ENCODE results near the gene ZPLD1. TPM values are rescaled to one million over a fixed set of nuclear protein-coding genes. Genes with fewer than 3 reads are reported as not detected.

ZPLD1 gene
- total and polyA plus RNA-seq, 5 experiments from 2014 or later = not detected

GRCh38 chr3:102444101-102444500 lies 9.3 kb downstream of the ZPLD1 start:
- no peak overlapping the region for H3K27ac Mint-ChIP-seq
- POLR2A ChIA-PET = no interaction called here
- no peaks in the 10 kb centered on the region for H3K9me3 Mint-ChIP-seq
- H3K4me1 Mint-ChIP-seq = no peaks in the 10 kb centered on the region
- no peaks in the 10 kb centered on the region for H3K27me3 Mint-ChIP-seq
- no peak overlapping the region for H3K4me3 Mint-ChIP-seq
- ATAC-seq (no peak), DNase-seq (no peak)
- no peaks in the 10 kb centered on the region for H3K36me3 Mint-ChIP-seq

GRCh38 chr3:102447272-102447671 lies 12.5 kb downstream of the ZPLD1 start:
- no peaks in the 10 kb centered on the region for H3K9me3 Mint-ChIP-seq
- POLR2A ChIA-PET = no interaction called here

GRCh38 chr3:102449341-102449740 lies 14.5 kb downstream of the ZPLD1 start:
- no peaks in the 10 kb centered on the region for H3K36me3 Mint-ChIP-seq
- no peak for ATAC-seq

More at GRCh38 chr3:102447272-102447671, 12.5 kb downstream of the ZPLD1 start:
- DNase-seq (no peak), ATAC-seq (no peak)
- no peak overlapping the region for H3K4me3 Mint-ChIP-seq
- no peaks in the 10 kb centered on the region for H3K36me3 Mint-ChIP-seq
- no peaks in the 10 kb centered on the region for H3K4me1 Mint-ChIP-seq
- no peak overlapping the region for H3K27ac Mint-ChIP-seq
- H3K27me3 Mint-ChIP-seq = peaks cover 0 to 4% (median 0%) of the 10 kb centered on the region in 5 donors

GRCh38 chr3:102449930-102450329 lies 15.1 kb downstream of the ZPLD1 start:
- Mint-ChIP-seq H3K27ac (no peak overlapping the region), H3K36me3 (no peaks in the 10 kb centered on the region), H3K4me3 (no peak overlapping the region), H3K9me3 (no peaks in the 10 kb centered on the region), H3K27me3 (peaks cover 0 to 4% (median 0%) of the 10 kb centered on the region in 5 donors), H3K4me1 (no peaks in the 10 kb centered on the region)
- POLR2A ChIA-PET = no interaction called here
- no peak for DNase-seq
- ATAC-seq = no peak

More at GRCh38 chr3:102449341-102449740, 14.5 kb downstream of the ZPLD1 start:
- no peaks in the 10 kb centered on the region for H3K9me3 Mint-ChIP-seq
- H3K4me3 Mint-ChIP-seq = no peak overlapping the region
- no peak overlapping the region for H3K27ac Mint-ChIP-seq
- no peaks in the 10 kb centered on the region for H3K4me1 Mint-ChIP-seq
- POLR2A ChIA-PET = no interaction called here
- peaks cover 0 to 4% (median 0%) of the 10 kb centered on the region in 5 donors for H3K27me3 Mint-ChIP-seq
- DNase-seq = no peak

GRCh38 chr3:102450976-102451375 lies 16.2 kb downstream of the ZPLD1 start:
- POLR2A ChIA-PET = no interaction called here
- Mint-ChIP-seq H3K4me1 (no peaks in the 10 kb centered on the region), H3K27ac (no peak overlapping the region), H3K9me3 (no peaks in the 10 kb centered on the region), H3K4me3 (no peak overlapping the region), H3K27me3 (peaks cover 0 to 6% (median 0%) of the 10 kb centered on the region in 5 donors), H3K36me3 (no peaks in the 10 kb centered on the region)
- ATAC-seq (no peak), DNase-seq (no peak)

GRCh38 chr3:102451543-102451942 lies 16.7 kb downstream of the ZPLD1 start:
- Mint-ChIP-seq H3K9me3 (no peaks in the 10 kb centered on the region), H3K4me1 (no peaks in the 10 kb centered on the region), H3K4me3 (no peak overlapping the region), H3K27me3 (peaks cover 0 to 8% (median 3%) of the 10 kb centered on the region in 5 donors), H3K27ac (no peak overlapping the region), H3K36me3 (no peaks in the 10 kb centered on the region)
- POLR2A ChIA-PET = no interaction called here
- DNase-seq = no peak
- ATAC-seq = no peak

- no peaks in the 10 kb centered on the region for H3K4me1 Mint-ChIP-seq
- DNase-seq (no peak), ATAC-seq (no peak)
- POLR2A ChIA-PET = no interaction called here
- no peak overlapping the region for H3K4me3 Mint-ChIP-seq
- no peaks in the 10 kb centered on the region for H3K9me3 Mint-ChIP-seq
- no peak overlapping the region for H3K27ac Mint-ChIP-seq
- peaks cover 0 to 10% (median 5%) of the 10 kb centered on the region in 5 donors for H3K27me3 Mint-ChIP-seq
- H3K36me3 Mint-ChIP-seq = no peaks in the 10 kb centered on the region
These were observed 19.4 kb downstream of the ZPLD1 start for GRCh38 chr3:102454181-102454580.

GRCh38 chr3:102457644-102458043 lies 22.8 kb downstream of the ZPLD1 start:
- no peak overlapping the region for H3K4me3 Mint-ChIP-seq
- DNase-seq (no peak), ATAC-seq (no peak)
- POLR2A ChIA-PET = no interaction called here
- no peaks in the 10 kb centered on the region for H3K4me1 Mint-ChIP-seq
- peaks cover 0 to 15% (median 4%) of the 10 kb centered on the region in 5 donors for H3K27me3 Mint-ChIP-seq
- no peaks in the 10 kb centered on the region for H3K36me3 Mint-ChIP-seq
- H3K27ac Mint-ChIP-seq = no peak overlapping the region
- no peaks in the 10 kb centered on the region for H3K9me3 Mint-ChIP-seq

- Mint-ChIP-seq H3K4me1 (no peaks in the 10 kb centered on the region), H3K27me3 (peaks cover 2 to 27% (median 13%) of the 10 kb centered on the region in 5 donors), H3K36me3 (no peaks in the 10 kb centered on the region), H3K9me3 (no peaks in the 10 kb centered on the region), H3K27ac (no peak overlapping the region), H3K4me3 (no peak overlapping the region)
- no peak for DNase-seq
- POLR2A ChIA-PET = no interaction called here
- no peak for ATAC-seq
These were observed 25.8 kb downstream of the ZPLD1 start for GRCh38 chr3:102460579-102460978.

- POLR2A ChIA-PET = no interaction called here
- ATAC-seq = no peak
- DNase-seq = no peak
- Mint-ChIP-seq H3K4me3 (no peak overlapping the region), H3K36me3 (no peaks in the 10 kb centered on the region), H3K27ac (no peak overlapping the region), H3K9me3 (no peaks in the 10 kb centered on the region), H3K27me3 (peaks cover 6 to 29% (median 14%) of the 10 kb centered on the region in 5 donors), H3K4me1 (no peaks in the 10 kb centered on the region)
These were observed 29.4 kb downstream of the ZPLD1 start for GRCh38 chr3:102464261-102464660.

- Mint-ChIP-seq H3K36me3 (no peaks in the 10 kb centered on the region), H3K4me1 (no peaks in the 10 kb centered on the region), H3K9me3 (no peaks in the 10 kb centered on the region), H3K4me3 (no peak overlapping the region), H3K27ac (no peak overlapping the region), H3K27me3 (peaks cover 9 to 29% (median 17%) of the 10 kb centered on the region in 5 donors)
- ATAC-seq (no peak), DNase-seq (no peak)
- POLR2A ChIA-PET = no interaction called here
These were observed 31.2 kb downstream of the ZPLD1 start for GRCh38 chr3:102466001-102466400.

- POLR2A ChIA-PET = no interaction called here
- DNase-seq (no peak), ATAC-seq (no peak)
- Mint-ChIP-seq H3K27me3 (peaks cover 6 to 14% (median 7%) of the 10 kb centered on the region in 5 donors), H3K9me3 (no peaks in the 10 kb centered on the region), H3K27ac (no peak overlapping the region), H3K36me3 (no peaks in the 10 kb centered on the region), H3K4me1 (no peaks in the 10 kb centered on the region), H3K4me3 (no peak overlapping the region)
These were observed 35.3 kb downstream of the ZPLD1 start for GRCh38 chr3:102470066-102470465.

GRCh38 chr3:102471001-102471400 lies 36.2 kb downstream of the ZPLD1 start:
- Mint-ChIP-seq H3K9me3 (no peaks in the 10 kb centered on the region), H3K4me3 (no peak overlapping the region), H3K4me1 (no peaks in the 10 kb centered on the region), H3K27me3 (peaks cover 3 to 8% (median 6%) of the 10 kb centered on the region in 5 donors), H3K27ac (no peak overlapping the region), H3K36me3 (no peaks in the 10 kb centered on the region)
- DNase-seq (no peak), ATAC-seq (no peak)
- POLR2A ChIA-PET = no interaction called here

GRCh38 chr3:102471491-102471890 lies 36.7 kb downstream of the ZPLD1 start:
- H3K36me3 Mint-ChIP-seq = no peaks in the 10 kb centered on the region
- DNase-seq = no peak
- no peak overlapping the region for H3K4me3 Mint-ChIP-seq
- POLR2A ChIA-PET = no interaction called here
- peaks cover under 1 to 7% (median 3%) of the 10 kb centered on the region in 5 donors for H3K27me3 Mint-ChIP-seq
- H3K27ac Mint-ChIP-seq = no peak overlapping the region
- H3K4me1 Mint-ChIP-seq = no peaks in the 10 kb centered on the region
- no peaks in the 10 kb centered on the region for H3K9me3 Mint-ChIP-seq
- ATAC-seq = no peak
